ENCODE results near the gene IQGAP2.

DNA sequence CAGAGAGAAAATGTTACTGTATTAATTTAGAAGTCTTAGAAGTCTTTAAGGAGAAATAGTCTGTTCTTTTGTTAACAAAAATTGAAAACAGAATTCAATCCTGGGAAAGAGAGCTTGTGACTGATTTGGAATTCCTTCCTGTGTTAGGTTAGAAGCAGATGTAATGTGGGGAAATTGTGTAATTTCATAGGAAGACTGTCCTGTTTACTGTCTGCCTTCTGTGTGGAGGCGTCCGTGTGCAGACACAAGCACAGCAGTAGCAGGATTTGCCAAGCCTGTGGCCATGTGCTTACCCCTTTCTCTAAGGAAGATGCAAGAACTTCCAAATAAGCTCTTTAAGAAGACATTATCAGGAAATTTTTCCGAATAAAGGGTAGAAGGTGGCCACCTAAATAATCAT, 276.1 kb downstream of the IQGAP2 start:
- no peak for TF ChIP-seq CTBP1 (IDR thresholded peaks at IDR 0.05; ENCODE audit: borderline replicate concordance)
- no peak for TF ChIP-seq FOXA1 (IDR thresholded peaks at IDR 0.05)
- no peak for TF ChIP-seq TARDBP (IDR thresholded peaks at IDR 0.05)
- TF ChIP-seq SP1 (IDR thresholded peaks at IDR 0.05) = no peak
- no peak for TF ChIP-seq SUZ12 (IDR thresholded peaks at IDR 0.05)
- TF ChIP-seq ELF4 (IDR thresholded peaks at IDR 0.05) = no peak
- no peak for TF ChIP-seq L3MBTL2 (conservative IDR thresholded peaks at IDR 0.05)
- TF ChIP-seq FOXM1 (IDR thresholded peaks at IDR 0.05; ENCODE audit: borderline replicate concordance) = no peak
- TF ChIP-seq FOXK2 (IDR thresholded peaks at IDR 0.05) = no peak
- TF ChIP-seq BHLHE40 (IDR thresholded peaks at IDR 0.05; ENCODE audit: borderline replicate concordance) = no peak
- no peak for TF ChIP-seq NFRKB (IDR thresholded peaks at IDR 0.05)
- TF ChIP-seq ARNT (IDR thresholded peaks at IDR 0.05) = no peak
- no peak for TF ChIP-seq LEF1 (IDR thresholded peaks at IDR 0.05; ENCODE audit: borderline replicate concordance)
